ENCODE results near the gene PDGFC.

DNA sequence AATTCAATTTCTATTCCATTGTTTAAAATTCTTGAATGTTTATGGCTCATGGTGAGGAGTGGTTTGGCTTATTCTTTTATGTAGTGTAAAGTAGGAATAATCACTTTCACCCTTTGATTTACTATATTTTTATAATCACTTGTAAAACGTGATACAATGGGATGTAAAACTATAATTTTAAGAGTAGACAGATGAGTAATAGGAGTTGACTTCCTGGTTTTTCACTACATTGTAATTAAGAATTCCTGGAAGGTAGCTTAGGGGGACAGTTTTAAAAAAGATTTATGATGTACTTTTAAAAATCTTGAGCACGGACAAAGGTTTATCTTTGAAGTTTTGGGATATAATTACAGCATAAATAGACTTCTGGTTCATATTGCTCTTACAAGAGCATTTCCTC lies 65.3 kb downstream of the PDGFC start:
- TF ChIP-seq, protein P1, sequence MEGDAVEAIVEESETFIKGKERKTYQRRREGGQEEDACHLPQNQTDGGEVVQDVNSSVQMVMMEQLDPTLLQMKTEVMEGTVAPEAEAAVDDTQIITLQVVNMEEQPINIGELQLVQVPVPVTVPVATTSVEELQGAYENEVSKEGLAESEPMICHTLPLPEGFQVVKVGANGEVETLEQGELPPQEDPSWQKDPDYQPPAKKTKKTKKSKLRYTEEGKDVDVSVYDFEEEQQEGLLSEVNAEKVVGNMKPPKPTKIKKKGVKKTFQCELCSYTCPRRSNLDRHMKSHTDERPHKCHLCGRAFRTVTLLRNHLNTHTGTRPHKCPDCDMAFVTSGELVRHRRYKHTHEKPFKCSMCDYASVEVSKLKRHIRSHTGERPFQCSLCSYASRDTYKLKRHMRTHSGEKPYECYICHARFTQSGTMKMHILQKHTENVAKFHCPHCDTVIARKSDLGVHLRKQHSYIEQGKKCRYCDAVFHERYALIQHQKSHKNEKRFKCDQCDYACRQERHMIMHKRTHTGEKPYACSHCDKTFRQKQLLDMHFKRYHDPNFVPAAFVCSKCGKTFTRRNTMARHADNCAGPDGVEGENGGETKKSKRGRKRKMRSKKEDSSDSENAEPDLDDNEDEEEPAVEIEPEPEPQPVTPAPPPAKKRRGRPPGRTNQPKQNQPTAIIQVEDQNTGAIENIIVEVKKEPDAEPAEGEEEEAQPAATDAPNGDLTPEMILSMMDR (conservative IDR thresholded peaks at IDR 0.05; ENCODE audit: low read length): no peak
- no peak for TF ChIP-seq EZH2phosphoT487 (IDR thresholded peaks at IDR 0.05; ENCODE audit: borderline replicate concordance, low read depth, low read length)

Data from OCI-LY7 (cell line).